GM18951 (cell line): ENCODE results near the gene TCF12.

Experiments
- POLR2A ChIP-seq: IDR thresholded peaks from 4 replicates; pipeline ENCODE4 v1.6.1; 2011; ENCODE audit warnings: mild to moderate bottlenecking; ENCODE audit not compliant: insufficient read length, insufficient read depth; ENCODE audit errors: extremely low read depth
- in situ Hi-C: fragments of 300-500 bp; cut with MboI; formaldehyde crosslinking; loops from one replicate; pipeline ENCODE4 v1.12.0; 2022; ENCODE audit warnings: low sequenced_read_pairs, mixed read lengths, inconsistent platforms; ENCODE audit not compliant: unreplicated experiment

The TCF12 gene

GRCh38 chr15:56892659-56893363, 25.6 kb upstream of the TCF12 start:
- in situ Hi-C loops = no loop called here

GRCh38 chr15:56893364-56893678, 25.1 kb upstream of the TCF12 start:
- in situ Hi-C loops = no loop called here
- TF ChIP-seq POLR2A = no peak

More at GRCh38 chr15:56892659-56893363, 25.6 kb upstream of the TCF12 start:
- no peak for TF ChIP-seq POLR2A

- TF ChIP-seq POLR2A = no peak
Observed at GRCh38 chr15:56894601-56895000, 23.8 kb upstream of the TCF12 start.

GRCh38 chr15:56901931-56902330, 16.5 kb upstream of the TCF12 start:
- in situ Hi-C loops = no loop called here
- no peak for TF ChIP-seq POLR2A

More at GRCh38 chr15:56894601-56895000, 23.8 kb upstream of the TCF12 start:
- in situ Hi-C loops = no loop called here

- in situ Hi-C loops = no loop called here
- TF ChIP-seq POLR2A = no peak
Observed at GRCh38 chr15:56906766-56907165, 11.7 kb upstream of the TCF12 start.

GRCh38 chr15:56910801-56911200, 7.6 kb upstream of the TCF12 start:
- no peak for TF ChIP-seq POLR2A
- in situ Hi-C loops = no loop called here

GRCh38 chr15:56913241-56913640, 5.2 kb upstream of the TCF12 start:
- no peak for TF ChIP-seq POLR2A
- in situ Hi-C loops = no loop called here

- TF ChIP-seq POLR2A = no peak
- in situ Hi-C loops = no loop called here
Observed at GRCh38 chr15:56913670-56914069, 4.8 kb upstream of the TCF12 start.

GRCh38 chr15:56915888-56916287, 2.6 kb upstream of the TCF12 start:
- TF ChIP-seq POLR2A = no peak
- in situ Hi-C loops = no loop called here

GRCh38 chr15:56916825-56917477, 1.5 kb upstream of the TCF12 start:
- in situ Hi-C loops = no loop called here

GRCh38 chr15:56917652-56918045, 795 bp upstream of the TCF12 start:
- TF ChIP-seq POLR2A = no peak
- in situ Hi-C loops = no loop called here

More at GRCh38 chr15:56916825-56917477, 1.5 kb upstream of the TCF12 start:
- no peak for TF ChIP-seq POLR2A

GRCh38 chr15:56919031-56919608, 676 bp downstream of the TCF12 start:
- TF ChIP-seq POLR2A = peak; percentile 57
- in situ Hi-C loops = no loop called here

GRCh38 chr15:56919609-56920366, 1.3 kb downstream of the TCF12 start:
- no peak for TF ChIP-seq POLR2A
- in situ Hi-C loops = no loop called here
